Peyer's patch (tissue), 4 donors: ENCODE measurements around the gene OBSL1. TPM values are rescaled to one million over a fixed set of nuclear protein-coding genes. Genes with fewer than 3 reads are reported as not detected.

Source experiments
- DNase-seq, 3 donors: peaks; one replicate each; pipeline ENCODE4 v3.0.0-alpha.2; 2017 to 2019
- H3K27ac ChIP-seq, 4 donors: fragments of 200-600 bp; sonication (generic); one replicate each; pipeline ENCODE4 v1.5.1; 2016 to 2019
- H3K27me3 ChIP-seq, 2 donors: fragments of 200-600 bp; sonication (generic); one replicate each; pipeline ENCODE4 v1.5.1; 2019
- H3K36me3 ChIP-seq, 3 donors: fragments of 200-600 bp; sonication (generic); one replicate each; pipeline ENCODE4 v1.5.1; 2016 to 2019
- H3K4me1 ChIP-seq, 4 donors: fragments of 200-600 bp; sonication (generic); one replicate each; pipeline ENCODE4 v1.5.1; 2016 to 2019
- H3K4me3 ChIP-seq, 4 donors: fragments of 200-600 bp; sonication (generic); 1 replicate in 3 of 4; 2 replicates in 1 of 4; pipeline ENCODE4 v1.5.1; 2016 to 2019; ENCODE audit warnings: mild to moderate bottlenecking in 1 of 4
- H3K9me3 ChIP-seq, 4 donors: fragments of 200-600 bp; sonication (generic); one replicate each; pipeline ENCODE4 v1.5.1; 2016 to 2019; ENCODE audit warnings: mild to moderate bottlenecking in 1 of 4
- CTCF ChIP-seq, 6 experiments: fragments of 450-650 bp in 4 of 6; fragments of 200-600 bp in 2 of 6; sonication (generic) in 1 of 6; IDR thresholded peaks; one replicate each; pipeline ENCODE4 v1.5.1; 2017 to 2019; ENCODE audit warnings: antibody characterized with exemption in 6 of 6, mild to moderate bottlenecking in 3 of 6, moderate library complexity in 1 of 6
- POLR2A ChIP-seq, 2 donors: fragments of 450-650 bp; IDR thresholded peaks; one replicate each; pipeline ENCODE4 v1.5.1; 2017; ENCODE audit warnings: antibody characterized with exemption in 2 of 2, mild to moderate bottlenecking in 2 of 2, moderate library complexity in 2 of 2
- total RNA-seq, 4 donors: library from RNA; depleted of rRNA; stranded (reverse); fragments of >200 nt; gene quantifications; one replicate each; pipeline ENCODE4 v1.1.0, GENCODE V29; 2016

Gene OBSL1
- total RNA-seq, 4 donors from 2014 or later: 7.5 to 43.7 (median 21.2) TPM

GRCh38 chr2:219595256-219595655 is 23.9 kb upstream of the OBSL1 start:
- TF ChIP-seq CTCF (IDR thresholded peaks at IDR 0.05): no peak
- no peak for TF ChIP-seq POLR2A (IDR thresholded peaks at IDR 0.05)
- no peak overlapping the region for H3K4me3 ChIP-seq
- H3K27me3 ChIP-seq: no peaks in the 10 kb centered on the region
- DNase-seq: no peak
- no peak overlapping the region for H3K27ac ChIP-seq
- H3K4me1 ChIP-seq: peaks cover 0 to 9% (median 0%) of the 10 kb centered on the region in 4 donors
- H3K36me3 ChIP-seq: no peaks in the 10 kb centered on the region
- H3K9me3 ChIP-seq: no peaks in the 10 kb centered on the region

GRCh38 chr2:219593154-219593553 is 21.8 kb upstream of the OBSL1 start:
- no peak for DNase-seq
- Histone ChIP-seq H3K4me3 (no peak overlapping the region), H3K4me1 (peaks cover 0 to 9% (median 0%) of the 10 kb centered on the region in 4 donors), H3K36me3 (no peaks in the 10 kb centered on the region), H3K9me3 (no peaks in the 10 kb centered on the region), H3K27ac (no peak overlapping the region), H3K27me3 (no peaks in the 10 kb centered on the region)
- TF ChIP-seq POLR2A (IDR thresholded peaks at IDR 0.05) (no peak), CTCF (IDR thresholded peaks at IDR 0.05) (no peak)

GRCh38 chr2:219592736-219593135 is 21.4 kb upstream of the OBSL1 start:
- Histone ChIP-seq H3K36me3 (no peaks in the 10 kb centered on the region), H3K27me3 (no peaks in the 10 kb centered on the region), H3K4me1 (peaks cover 0 to 9% (median 0%) of the 10 kb centered on the region in 4 donors), H3K9me3 (no peaks in the 10 kb centered on the region), H3K27ac (no peak overlapping the region), H3K4me3 (no peak overlapping the region)
- DNase-seq: no peak
- TF ChIP-seq CTCF (IDR thresholded peaks at IDR 0.05) (no peak), POLR2A (IDR thresholded peaks at IDR 0.05) (no peak)

- Histone ChIP-seq H3K4me1 (no peaks in the 10 kb centered on the region), H3K27me3 (no peaks in the 10 kb centered on the region), H3K9me3 (no peaks in the 10 kb centered on the region), H3K27ac (no peak overlapping the region), H3K36me3 (no peaks in the 10 kb centered on the region), H3K4me3 (no peak overlapping the region)
- TF ChIP-seq CTCF (IDR thresholded peaks at IDR 0.05) (no peak), POLR2A (IDR thresholded peaks at IDR 0.05) (no peak)
- DNase-seq: no peak
These were observed 19.8 kb upstream of the OBSL1 start for GRCh38 chr2:219591091-219591490.

GRCh38 chr2:219581346-219581745 is 10.0 kb upstream of the OBSL1 start:
- no peaks in the 10 kb centered on the region for H3K4me1 ChIP-seq
- H3K4me3 ChIP-seq: no peak overlapping the region
- no peaks in the 10 kb centered on the region for H3K27me3 ChIP-seq
- H3K27ac ChIP-seq: no peak overlapping the region
- DNase-seq: no peak
- H3K9me3 ChIP-seq: no peaks in the 10 kb centered on the region
- no peak for TF ChIP-seq CTCF (IDR thresholded peaks at IDR 0.05)
- no peak for TF ChIP-seq POLR2A (IDR thresholded peaks at IDR 0.05)
- no peaks in the 10 kb centered on the region for H3K36me3 ChIP-seq
